HK-2 (cell line): ENCODE results near the gene AXIN1.
"Not testable (repeated sequence)": the region's sequence is repeated elsewhere in the genome, so short reads cannot be mapped to it uniquely, and the experiment has no call there.

ENCODE experiments used
- DNase-seq: peaks from one replicate; pipeline ENCODE4 v3.0.0-alpha.2; 2018; ENCODE audit not compliant: unreplicated experiment

Gene AXIN1

GRCh38 chr16:352547-353403, at the start of gene AXIN1:
Gene AXIN1 (minus strand): TSS chr16:352723. CDS start chr16:347025, 5,698 bp downstream.
- DNase-seq = peak; percentile 99

- peak; percentile 95 for DNase-seq
Measured at GRCh38 chr16:401468-402348, 49.2 kb upstream of the AXIN1 start, which contains the start of gene DECR2. Gene DECR2 (plus strand): TSS chr16:401885. CDS start chr16:401964, 79 bp downstream.

GRCh38 chr16:400061-400591, 47.6 kb upstream of the AXIN1 start:
- no peak for DNase-seq

- no peak for DNase-seq
Measured at GRCh38 chr16:399340-400019, 47.0 kb upstream of the AXIN1 start.

GRCh38 chr16:398561-399339, 46.2 kb upstream of the AXIN1 start:
- DNase-seq = no peak

GRCh38 chr16:397736-398332, 45.3 kb upstream of the AXIN1 start:
- DNase-seq = no peak

- peak; percentile 22 for DNase-seq
Measured at GRCh38 chr16:397135-397661, 44.7 kb upstream of the AXIN1 start, which contains the start of gene NME4. Gene NME4 (plus strand): TSS chr16:397199. CDS start chr16:397223, 24 bp downstream.

- peak; percentile 41 for DNase-seq
Measured at GRCh38 chr16:396605-397004, 44.1 kb upstream of the AXIN1 start.

- DNase-seq = no peak
Measured at GRCh38 chr16:396199-396598, 43.7 kb upstream of the AXIN1 start.

- no peak for DNase-seq
Measured at GRCh38 chr16:392450-393030, 40.0 kb upstream of the AXIN1 start.

- DNase-seq = peak; percentile 74
Measured at GRCh38 chr16:391885-392335, 39.4 kb upstream of the AXIN1 start.

- DNase-seq = no peak
Measured at GRCh38 chr16:389352-389751, 36.8 kb upstream of the AXIN1 start.

GRCh38 chr16:387761-388666, 35.5 kb upstream of the AXIN1 start:
- not testable (repeated sequence) for DNase-seq

GRCh38 chr16:386641-387156, 34.2 kb upstream of the AXIN1 start:
- DNase-seq = no peak

GRCh38 chr16:383326-384051, 31.0 kb upstream of the AXIN1 start:
- no peak for DNase-seq

- peak; percentile 45 for DNase-seq
Measured at GRCh38 chr16:381789-382717, 29.5 kb upstream of the AXIN1 start, which contains the start of gene PGAP6. Gene PGAP6 (minus strand): TSS chr16:381978. CDS start chr16:381821, 157 bp downstream.
